WTC11 (cell line): ENCODE measurements around the gene C3orf70.

Source experiments
- NR3C1 ChIP-seq: sonication (generic); formaldehyde crosslinking; conservative IDR thresholded peaks from 2 replicates; pipeline ENCODE4 v1.8.1; 2023; ENCODE audit warnings: low read depth, mild to moderate bottlenecking, missing genetic modification reagents
- TF ChIP-seq, protein P1 (sequence below): fragments of 200-600 bp; IDR thresholded peaks from 2 replicates; pipeline ENCODE4 v1.8.0; 2022; ENCODE audit warnings: antibody characterized with exemption
- TF ChIP-seq, protein P2 (sequence below): sonication (generic); formaldehyde crosslinking; IDR thresholded peaks from 2 replicates; pipeline ENCODE4 v1.8.1; 2023; ENCODE audit warnings: mild to moderate bottlenecking, moderate library complexity, missing genetic modification reagents

GRCh38 chr3:185049710-185050109, 103.2 kb downstream of the C3orf70 start:
- TF ChIP-seq, protein P1, sequence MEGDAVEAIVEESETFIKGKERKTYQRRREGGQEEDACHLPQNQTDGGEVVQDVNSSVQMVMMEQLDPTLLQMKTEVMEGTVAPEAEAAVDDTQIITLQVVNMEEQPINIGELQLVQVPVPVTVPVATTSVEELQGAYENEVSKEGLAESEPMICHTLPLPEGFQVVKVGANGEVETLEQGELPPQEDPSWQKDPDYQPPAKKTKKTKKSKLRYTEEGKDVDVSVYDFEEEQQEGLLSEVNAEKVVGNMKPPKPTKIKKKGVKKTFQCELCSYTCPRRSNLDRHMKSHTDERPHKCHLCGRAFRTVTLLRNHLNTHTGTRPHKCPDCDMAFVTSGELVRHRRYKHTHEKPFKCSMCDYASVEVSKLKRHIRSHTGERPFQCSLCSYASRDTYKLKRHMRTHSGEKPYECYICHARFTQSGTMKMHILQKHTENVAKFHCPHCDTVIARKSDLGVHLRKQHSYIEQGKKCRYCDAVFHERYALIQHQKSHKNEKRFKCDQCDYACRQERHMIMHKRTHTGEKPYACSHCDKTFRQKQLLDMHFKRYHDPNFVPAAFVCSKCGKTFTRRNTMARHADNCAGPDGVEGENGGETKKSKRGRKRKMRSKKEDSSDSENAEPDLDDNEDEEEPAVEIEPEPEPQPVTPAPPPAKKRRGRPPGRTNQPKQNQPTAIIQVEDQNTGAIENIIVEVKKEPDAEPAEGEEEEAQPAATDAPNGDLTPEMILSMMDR, result no peak; the same call in 1 of the 2 replicates
- TF ChIP-seq NR3C1 (CRISPR knock-in tag), result no peak
- TF ChIP-seq, protein P2, sequence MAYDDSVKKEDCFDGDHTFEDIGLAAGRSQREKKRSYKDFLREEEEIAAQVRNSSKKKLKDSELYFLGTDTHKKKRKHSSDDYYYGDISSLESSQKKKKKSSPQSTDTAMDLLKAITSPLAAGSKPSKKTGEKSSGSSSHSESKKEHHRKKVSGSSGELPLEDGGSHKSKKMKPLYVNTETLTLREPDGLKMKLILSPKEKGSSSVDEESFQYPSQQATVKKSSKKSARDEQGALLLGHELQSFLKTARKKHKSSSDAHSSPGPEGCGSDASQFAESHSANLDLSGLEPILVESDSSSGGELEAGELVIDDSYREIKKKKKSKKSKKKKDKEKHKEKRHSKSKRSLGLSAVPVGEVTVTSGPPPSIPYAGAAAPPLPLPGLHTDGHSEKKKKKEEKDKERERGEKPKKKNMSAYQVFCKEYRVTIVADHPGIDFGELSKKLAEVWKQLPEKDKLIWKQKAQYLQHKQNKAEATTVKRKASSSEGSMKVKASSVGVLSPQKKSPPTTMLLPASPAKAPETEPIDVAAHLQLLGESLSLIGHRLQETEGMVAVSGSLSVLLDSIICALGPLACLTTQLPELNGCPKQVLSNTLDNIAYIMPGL, result no peak
